Measurements from ENCODE around the gene OXTR. TPM values are rescaled to one million over a fixed set of nuclear protein-coding genes. Genes with fewer than 3 reads are reported as not detected.

The OXTR gene
- total RNA-seq, 1 experiment from 2014 or later, result 4.6 TPM

DNA sequence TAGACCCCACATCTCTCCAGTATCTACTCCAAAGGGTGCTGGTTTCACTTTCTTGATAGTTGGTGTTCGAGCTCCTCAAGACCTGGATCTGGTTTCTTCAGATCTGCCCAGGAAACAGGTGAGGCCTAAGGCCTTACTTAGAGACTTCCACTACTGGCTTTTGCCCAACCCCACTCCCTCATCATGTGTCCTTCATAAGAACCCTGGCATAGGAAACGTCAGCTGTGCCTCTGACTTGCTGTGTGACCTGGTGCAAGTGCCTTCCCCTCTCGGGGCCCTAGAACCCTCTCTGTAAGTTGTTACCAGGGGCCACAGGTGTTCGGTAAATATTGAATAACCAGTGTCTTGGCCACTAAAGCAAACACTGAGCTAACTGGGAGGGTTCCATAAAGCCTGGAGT, 3.9 kb downstream of the OXTR start:
- no peaks in the 10 kb centered on the region for H3K36me3 ChIP-seq (ENCODE audit: control insufficient read depth, insufficient read depth, low read length)
- H3K9me3 ChIP-seq, result no peaks in the 10 kb centered on the region
- H3K4me3 Mint-ChIP-seq (ENCODE audit: unreplicated experiment), result no peak overlapping the region
- BruUV-seq (replicated peaks), result no TSS peak
- intact Hi-C loops (cut with micrococcal nuclease; ENCODE audit: unreplicated experiment), result loop anchor here (5.0 to 10.0 kb wide), 4 partner anchors 83 to 321 kb away; no protein-coding TSS in a partner anchor
- TF ChIP-seq, protein P1, sequence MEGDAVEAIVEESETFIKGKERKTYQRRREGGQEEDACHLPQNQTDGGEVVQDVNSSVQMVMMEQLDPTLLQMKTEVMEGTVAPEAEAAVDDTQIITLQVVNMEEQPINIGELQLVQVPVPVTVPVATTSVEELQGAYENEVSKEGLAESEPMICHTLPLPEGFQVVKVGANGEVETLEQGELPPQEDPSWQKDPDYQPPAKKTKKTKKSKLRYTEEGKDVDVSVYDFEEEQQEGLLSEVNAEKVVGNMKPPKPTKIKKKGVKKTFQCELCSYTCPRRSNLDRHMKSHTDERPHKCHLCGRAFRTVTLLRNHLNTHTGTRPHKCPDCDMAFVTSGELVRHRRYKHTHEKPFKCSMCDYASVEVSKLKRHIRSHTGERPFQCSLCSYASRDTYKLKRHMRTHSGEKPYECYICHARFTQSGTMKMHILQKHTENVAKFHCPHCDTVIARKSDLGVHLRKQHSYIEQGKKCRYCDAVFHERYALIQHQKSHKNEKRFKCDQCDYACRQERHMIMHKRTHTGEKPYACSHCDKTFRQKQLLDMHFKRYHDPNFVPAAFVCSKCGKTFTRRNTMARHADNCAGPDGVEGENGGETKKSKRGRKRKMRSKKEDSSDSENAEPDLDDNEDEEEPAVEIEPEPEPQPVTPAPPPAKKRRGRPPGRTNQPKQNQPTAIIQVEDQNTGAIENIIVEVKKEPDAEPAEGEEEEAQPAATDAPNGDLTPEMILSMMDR (IDR thresholded peaks at IDR 0.05; ENCODE audit: insufficient read depth in 1 of 2, low read depth in 1 of 2, low read length in 1 of 2, severe bottlenecking in 1 of 2, unreplicated experiment in 1 of 2), result no peak
- no peaks in the 10 kb centered on the region; the same call in 1 of the 2 replicates for H3K27me3 ChIP-seq (replicated peaks; ENCODE audit: control insufficient read depth, insufficient read depth, low read length)
- H3K27ac Mint-ChIP-seq (ENCODE audit: unreplicated experiment), result no peak overlapping the region
- peaks cover 6% of the 10 kb centered on the region for H3K4me1 Mint-ChIP-seq (ENCODE audit: low read depth, unreplicated experiment)
- peaks cover 6% of the 10 kb centered on the region for H3K36me3 Mint-ChIP-seq (ENCODE audit: insufficient read depth, unreplicated experiment)
- H3K9me3 Mint-ChIP-seq (ENCODE audit: unreplicated experiment), result no peaks in the 10 kb centered on the region
- H3K4me1 ChIP-seq, result peaks cover 9% of the 10 kb centered on the region; the same call in 1 of the 2 replicates
- POLR2A ChIA-PET, result no interaction called here
- no peak overlapping the region for H3K4me3 ChIP-seq (ENCODE audit: low read depth, low read length)
- CTCF ChIA-PET, result no interaction called here
- H3K27me3 Mint-ChIP-seq (ENCODE audit: insufficient read depth, unreplicated experiment), result peaks cover 8% of the 10 kb centered on the region
- no peak for DNase-seq

DNA sequence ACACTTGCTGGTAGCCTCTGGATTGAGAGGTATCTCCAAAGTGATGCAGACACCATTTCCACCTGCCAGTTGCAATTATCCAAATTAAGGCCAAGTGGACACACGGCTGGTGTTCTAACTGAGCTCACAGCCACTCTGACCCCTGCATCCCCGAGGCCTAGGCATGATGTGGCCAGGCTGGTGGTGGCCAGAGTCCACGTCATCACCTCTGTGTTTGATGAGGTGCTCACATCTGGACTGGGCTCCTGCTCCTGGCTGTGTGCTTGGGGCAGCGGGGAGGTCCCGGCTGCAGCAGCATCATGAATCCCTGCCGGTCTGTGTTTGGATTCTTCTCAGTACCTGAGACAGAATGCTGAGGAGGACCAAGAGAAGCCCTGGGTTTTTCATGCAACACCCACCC, 4.9 kb downstream of the OXTR start:
- no peaks in the 10 kb centered on the region; the same call in 1 of the 2 replicates for H3K27me3 ChIP-seq (replicated peaks; ENCODE audit: control insufficient read depth, insufficient read depth, low read length)
- CTCF ChIA-PET, result no interaction called here
- Mint-ChIP-seq H3K4me1 (ENCODE audit: low read depth, unreplicated experiment) (peaks cover 3% of the 10 kb centered on the region), H3K36me3 (ENCODE audit: insufficient read depth, unreplicated experiment) (peaks cover 6% of the 10 kb centered on the region), H3K9me3 (ENCODE audit: unreplicated experiment) (no peaks in the 10 kb centered on the region), H3K4me3 (ENCODE audit: unreplicated experiment) (no peak overlapping the region), H3K27me3 (ENCODE audit: insufficient read depth, unreplicated experiment) (peaks cover 5% of the 10 kb centered on the region), H3K27ac (ENCODE audit: unreplicated experiment) (no peak overlapping the region)
- H3K36me3 ChIP-seq (ENCODE audit: control insufficient read depth, insufficient read depth, low read length), result no peaks in the 10 kb centered on the region
- intact Hi-C loops (cut with micrococcal nuclease; ENCODE audit: unreplicated experiment), result loop anchor here (10.0 kb wide), 1 partner anchor 320 kb away; no protein-coding TSS in a partner anchor
- peaks cover 9% of the 10 kb centered on the region; the same call in 1 of the 2 replicates for H3K4me1 ChIP-seq
- no peak overlapping the region for H3K4me3 ChIP-seq (ENCODE audit: low read depth, low read length)
- no peak for DNase-seq
- TF ChIP-seq, protein P1 (IDR thresholded peaks at IDR 0.05; ENCODE audit: insufficient read depth in 1 of 2, low read depth in 1 of 2, low read length in 1 of 2, severe bottlenecking in 1 of 2, unreplicated experiment in 1 of 2), result no peak
- H3K9me3 ChIP-seq, result no peaks in the 10 kb centered on the region
- BruUV-seq (replicated peaks), result no TSS peak
- POLR2A ChIA-PET, result no interaction called here

DNA sequence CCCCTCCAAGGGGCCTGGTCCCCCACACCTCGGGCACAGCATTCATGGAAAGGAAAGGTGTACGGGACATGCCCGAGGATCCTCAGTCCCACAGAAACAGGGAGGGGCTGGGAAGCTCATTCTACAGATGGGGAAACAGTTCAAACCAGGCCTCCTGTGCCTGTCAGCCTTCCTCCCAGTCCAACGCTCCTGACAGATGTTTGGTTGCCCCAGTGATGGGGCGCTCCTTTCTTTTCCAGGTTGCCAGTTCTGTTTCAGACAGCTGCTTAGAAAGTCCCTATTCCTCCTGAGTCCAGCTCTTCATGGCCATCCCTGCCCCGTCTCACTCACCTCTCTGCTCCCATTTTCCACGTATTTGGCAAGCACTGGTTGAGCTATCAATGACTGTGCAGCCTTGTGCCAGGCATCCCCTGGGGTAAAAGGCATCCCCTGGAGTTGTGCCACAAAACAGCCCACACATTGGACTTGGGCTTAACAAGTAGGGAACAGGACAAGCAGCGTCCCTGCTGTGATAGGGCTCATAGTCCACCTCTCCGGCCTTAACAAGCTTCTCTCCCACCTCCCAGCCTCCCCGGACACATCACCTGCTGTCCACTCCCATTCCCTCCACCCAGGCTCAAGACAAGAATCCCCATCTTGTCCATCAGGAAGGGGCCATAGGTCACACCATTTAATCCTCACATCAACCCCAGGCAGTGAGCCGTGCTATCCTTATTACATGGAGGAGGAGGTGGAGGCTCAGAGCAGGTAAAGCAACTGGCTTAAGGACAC, 6.6 kb downstream of the OXTR start:
- DNase-seq, result no peak
- H3K9me3 ChIP-seq, result no peaks in the 10 kb centered on the region
- no peak overlapping the region for H3K4me3 ChIP-seq (ENCODE audit: low read depth, low read length)
- H3K27me3 ChIP-seq (replicated peaks; ENCODE audit: control insufficient read depth, insufficient read depth, low read length), result no peaks in the 10 kb centered on the region
- ChIA-PET POLR2A (no interaction called here), CTCF (no interaction called here)
- no peak overlapping the region for H3K4me3 Mint-ChIP-seq (ENCODE audit: unreplicated experiment)
- no peak overlapping the region for H3K27ac Mint-ChIP-seq (ENCODE audit: unreplicated experiment)
- no peaks in the 10 kb centered on the region for H3K27me3 Mint-ChIP-seq (ENCODE audit: insufficient read depth, unreplicated experiment)
- 0 out of 2 replicates have a peak, but pooled peaks cover 3% of the 10 kb centered on the region for H3K4me1 ChIP-seq
- no peaks in the 10 kb centered on the region for H3K36me3 ChIP-seq (ENCODE audit: control insufficient read depth, insufficient read depth, low read length)
- H3K36me3 Mint-ChIP-seq (ENCODE audit: insufficient read depth, unreplicated experiment), result peaks cover 6% of the 10 kb centered on the region
- no peaks in the 10 kb centered on the region for H3K9me3 Mint-ChIP-seq (ENCODE audit: unreplicated experiment)
- TF ChIP-seq, protein P1 (IDR thresholded peaks at IDR 0.05; ENCODE audit: insufficient read depth in 1 of 2, low read depth in 1 of 2, low read length in 1 of 2, severe bottlenecking in 1 of 2, unreplicated experiment in 1 of 2), result no peak
- BruUV-seq (replicated peaks), result no TSS peak
- intact Hi-C loops (cut with micrococcal nuclease; ENCODE audit: unreplicated experiment), result loop anchor here (10.0 kb wide), 1 partner anchor 318 kb away; no protein-coding TSS in a partner anchor
- no peaks in the 10 kb centered on the region for H3K4me1 Mint-ChIP-seq (ENCODE audit: low read depth, unreplicated experiment)
